HUES48 (cell line): ENCODE measurements around the gene GRIN3B.

Experiments
- H3K27ac ChIP-seq: one replicate; pipeline ENCODE4 v1.7.0; 2013; ENCODE audit warnings: low read depth, low read length, inconsistent platforms
- H3K27me3 ChIP-seq: 2 replicates; pipeline ENCODE4 v1.6.1; 2013; ENCODE audit warnings: mild to moderate bottlenecking, low read length; ENCODE audit not compliant: control insufficient read depth, insufficient read depth
- H3K36me3 ChIP-seq: 2 replicates; pipeline ENCODE4 v1.6.1; 2013; ENCODE audit warnings: low read length; ENCODE audit not compliant: control insufficient read depth, insufficient read depth
- H3K4me1 ChIP-seq: 2 replicates; pipeline ENCODE4 v1.6.1; 2013; ENCODE audit warnings: mild to moderate bottlenecking, low read length; ENCODE audit not compliant: control insufficient read depth, insufficient read depth
- H3K4me3 ChIP-seq: 2 replicates; pipeline ENCODE4 v1.5.1; 2013; ENCODE audit warnings: mild to moderate bottlenecking, low read depth, low read length
- H3K9ac ChIP-seq: 2 replicates; pipeline ENCODE4 v1.6.1; 2013; ENCODE audit warnings: mild to moderate bottlenecking, low read depth, low read length, moderate library complexity
- H3K9me3 ChIP-seq: 2 replicates; pipeline ENCODE4 v1.6.1; 2013; ENCODE audit warnings: low read length; ENCODE audit not compliant: control insufficient read depth, insufficient read depth

Gene GRIN3B

GRCh38 chr19:1028062-1028926, 28.1 kb downstream of the GRIN3B start:
- peaks cover 37% of the 10 kb centered on the region for H3K36me3 ChIP-seq
- peak overlapping the region; percentile 97 for H3K4me3 ChIP-seq
- no peaks in the 10 kb centered on the region for H3K4me1 ChIP-seq
- no peaks in the 10 kb centered on the region for H3K27me3 ChIP-seq
- peak overlapping the region; percentile 99 for H3K9ac ChIP-seq
- peak overlapping the region; percentile 99 for H3K27ac ChIP-seq
- H3K9me3 ChIP-seq, result no peaks in the 10 kb centered on the region

GRCh38 chr19:1032264-1032867, 32.1 kb downstream of the GRIN3B start:
- Histone ChIP-seq H3K9ac (no peak overlapping the region), H3K4me1 (no peaks in the 10 kb centered on the region), H3K27me3 (no peaks in the 10 kb centered on the region), H3K4me3 (no peak overlapping the region), H3K27ac (no peak overlapping the region), H3K36me3 (peaks cover 59% of the 10 kb centered on the region), H3K9me3 (no peaks in the 10 kb centered on the region)

GRCh38 chr19:1035998-1036621, 35.9 kb downstream of the GRIN3B start:
- H3K9ac ChIP-seq, result no peak overlapping the region
- no peaks in the 10 kb centered on the region for H3K27me3 ChIP-seq
- peaks cover 57% of the 10 kb centered on the region for H3K36me3 ChIP-seq
- H3K4me1 ChIP-seq, result 0 out of 2 replicates have a peak, but pooled peaks cover 6% of the 10 kb centered on the region
- H3K9me3 ChIP-seq, result no peaks in the 10 kb centered on the region
- no peak overlapping the region for H3K27ac ChIP-seq
- no peak overlapping the region for H3K4me3 ChIP-seq

GRCh38 chr19:1037621-1038064, 37.4 kb downstream of the GRIN3B start:
- peaks cover 44% of the 10 kb centered on the region for H3K36me3 ChIP-seq
- H3K27me3 ChIP-seq, result no peaks in the 10 kb centered on the region
- H3K9ac ChIP-seq, result no peak overlapping the region
- no peaks in the 10 kb centered on the region for H3K9me3 ChIP-seq
- 0 out of 2 replicates have a peak, but pooled peaks cover 6% of the 10 kb centered on the region for H3K4me1 ChIP-seq
- H3K4me3 ChIP-seq, result no peak overlapping the region
- H3K27ac ChIP-seq, result no peak overlapping the region

GRCh38 chr19:1038978-1039645, 38.9 kb downstream of the GRIN3B start:
- Histone ChIP-seq H3K27me3 (no peaks in the 10 kb centered on the region), H3K36me3 (peaks cover 36% of the 10 kb centered on the region), H3K4me3 (peak overlapping the region; percentile 34; the same call in 1 of the 2 replicates), H3K9ac (peak overlapping the region; percentile 5; the same call in 1 of the 2 replicates), H3K27ac (peak overlapping the region; percentile 72), H3K4me1 (0 out of 2 replicates have a peak, but pooled peaks cover 6% of the 10 kb centered on the region), H3K9me3 (no peaks in the 10 kb centered on the region)

GRCh38 chr19:1039646-1040475, 39.6 kb downstream of the GRIN3B start, which contains the start of gene ABCA7:
Gene ABCA7 (plus strand): TSS chr19:1040107. CDS start chr19:1041362, 1,255 bp downstream.
- H3K36me3 ChIP-seq, result peaks cover 36% of the 10 kb centered on the region
- H3K9me3 ChIP-seq, result no peaks in the 10 kb centered on the region
- no peaks in the 10 kb centered on the region for H3K27me3 ChIP-seq
- H3K4me3 ChIP-seq, result peak within 1 kb of the TSS; percentile 74
- peak within 1 kb of the TSS; percentile 72 for H3K27ac ChIP-seq
- peak within 1 kb of the TSS; percentile 48 for H3K9ac ChIP-seq
- H3K4me1 ChIP-seq, result 0 out of 2 replicates have a peak, but pooled peaks cover 6% of the 10 kb centered on the region

- Histone ChIP-seq H3K4me3 (peak overlapping the region; percentile 74), H3K27ac (peak overlapping the region; percentile 69), H3K9ac (peak overlapping the region; percentile 48), H3K4me1 (0 out of 2 replicates have a peak, but pooled peaks cover 6% of the 10 kb centered on the region), H3K9me3 (no peaks in the 10 kb centered on the region), H3K36me3 (peaks cover 30% of the 10 kb centered on the region), H3K27me3 (no peaks in the 10 kb centered on the region)
These were observed 40.5 kb downstream of the GRIN3B start for GRCh38 chr19:1040476-1041271.

- peaks cover 23% of the 10 kb centered on the region for H3K36me3 ChIP-seq
- no peaks in the 10 kb centered on the region for H3K27me3 ChIP-seq
- no peak overlapping the region for H3K9ac ChIP-seq
- H3K27ac ChIP-seq, result no peak overlapping the region
- H3K9me3 ChIP-seq, result no peaks in the 10 kb centered on the region
- H3K4me3 ChIP-seq, result peak overlapping the region; percentile 74; the same call in 1 of the 2 replicates
- H3K4me1 ChIP-seq, result 0 out of 2 replicates have a peak, but pooled peaks cover 6% of the 10 kb centered on the region
These were observed 41.1 kb downstream of the GRIN3B start for GRCh38 chr19:1041272-1041834.
